ENCODE results near the gene ST3GAL4. TPM values are rescaled to one million over a fixed set of nuclear protein-coding genes. Genes with fewer than 3 reads are reported as not detected.

ST3GAL4 gene
- total RNA-seq, 4 donors from 2014 or later = 3.4 to 12.4 (median 9.6) TPM

GRCh38 chr11:126408901-126409619 lies 53.6 kb downstream of the ST3GAL4 start:
- H3K27ac ChIP-seq = no peak overlapping the region

GRCh38 chr11:126409620-126409985 lies 54.1 kb downstream of the ST3GAL4 start:
- intact Hi-C loops (cut with DNase I; ENCODE audit: low total_unique reads) (no loop called here), in situ Hi-C loops (cut with MboI; ENCODE audit: low sequenced_read_pairs in 4 of 4) (no loop called here)
- no peak for ATAC-seq
- no peaks in the 10 kb centered on the region for H3K27me3 ChIP-seq
- H3K36me3 ChIP-seq = no peaks in the 10 kb centered on the region
- no peaks in the 10 kb centered on the region for H3K9me3 ChIP-seq
- H3K4me1 ChIP-seq = no peaks in the 10 kb centered on the region
- no peak overlapping the region for H3K4me3 ChIP-seq
- no peak for DNase-seq
- TF ChIP-seq CTCF (IDR thresholded peaks at IDR 0.05 in 4 of 5, conservative IDR thresholded peaks at IDR 0.05 in 1 of 5) = no peak
- TF ChIP-seq POLR2A (IDR thresholded peaks at IDR 0.05) = no peak
- no peak overlapping the region for H3K27ac ChIP-seq

More at GRCh38 chr11:126408901-126409619, 53.6 kb downstream of the ST3GAL4 start:
- ATAC-seq (no peak), DNase-seq (no peak)
- Histone ChIP-seq H3K36me3 (no peaks in the 10 kb centered on the region), H3K4me3 (no peak overlapping the region), H3K27me3 (no peaks in the 10 kb centered on the region), H3K9me3 (no peaks in the 10 kb centered on the region), H3K4me1 (no peaks in the 10 kb centered on the region)
- in situ Hi-C loops (cut with MboI; ENCODE audit: low sequenced_read_pairs in 4 of 4) (no loop called here), intact Hi-C loops (cut with DNase I; ENCODE audit: low total_unique reads) (no loop called here)
- no peak for TF ChIP-seq CTCF (IDR thresholded peaks at IDR 0.05 in 4 of 5, conservative IDR thresholded peaks at IDR 0.05 in 1 of 5)
- no peak for TF ChIP-seq POLR2A (IDR thresholded peaks at IDR 0.05)

DNA sequence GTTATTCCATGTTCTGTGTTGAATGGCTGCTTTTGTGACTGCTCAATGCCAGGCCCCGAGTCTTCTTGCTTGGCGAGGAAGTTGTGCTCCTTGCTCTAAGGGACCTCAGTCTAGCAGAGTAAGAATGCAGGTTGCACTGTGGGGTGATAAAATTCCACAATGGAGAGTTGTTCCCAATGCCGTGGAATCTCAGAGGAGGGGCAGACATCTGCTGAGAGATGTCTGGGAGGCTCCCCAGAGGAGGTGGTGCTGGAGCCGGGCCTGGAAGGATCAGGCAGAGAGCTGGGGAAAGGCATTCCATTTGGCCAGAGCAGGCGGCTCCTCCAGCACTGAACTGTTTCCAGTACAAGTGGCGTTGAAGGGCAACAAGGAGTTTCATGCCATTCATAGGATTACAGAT lies 55.2 kb downstream of the ST3GAL4 start:
- intact Hi-C loops (cut with DNase I; ENCODE audit: low total_unique reads) (no loop called here), in situ Hi-C loops (cut with MboI; ENCODE audit: low sequenced_read_pairs in 4 of 4) (no loop called here)
- H3K4me3 ChIP-seq = no peak overlapping the region
- no peaks in the 10 kb centered on the region for H3K9me3 ChIP-seq
- no peak for TF ChIP-seq CTCF (IDR thresholded peaks at IDR 0.05 in 4 of 5, conservative IDR thresholded peaks at IDR 0.05 in 1 of 5)
- TF ChIP-seq POLR2A (IDR thresholded peaks at IDR 0.05) = no peak
- H3K36me3 ChIP-seq = no peaks in the 10 kb centered on the region
- peaks cover 0 to 10% of the 10 kb centered on the region in 2 donors for H3K4me1 ChIP-seq
- DNase-seq (no peak), ATAC-seq (no peak)
- no peaks in the 10 kb centered on the region for H3K27me3 ChIP-seq
- H3K27ac ChIP-seq = no peak overlapping the region

GRCh38 chr11:126411971-126412381 lies 56.5 kb downstream of the ST3GAL4 start:
- Histone ChIP-seq H3K4me1 (peaks cover 4 to 21% of the 10 kb centered on the region in 2 donors), H3K4me3 (no peak overlapping the region), H3K36me3 (no peaks in the 10 kb centered on the region), H3K27me3 (no peaks in the 10 kb centered on the region), H3K27ac (no peak overlapping the region), H3K9me3 (no peaks in the 10 kb centered on the region)
- DNase-seq (no peak), ATAC-seq (no peak)
- intact Hi-C loops (cut with DNase I; ENCODE audit: low total_unique reads) = no loop called here
- in situ Hi-C loops (cut with MboI; ENCODE audit: low sequenced_read_pairs in 4 of 4) = no loop called here
- TF ChIP-seq CTCF (IDR thresholded peaks at IDR 0.05 in 4 of 5, conservative IDR thresholded peaks at IDR 0.05 in 1 of 5) (no peak), POLR2A (IDR thresholded peaks at IDR 0.05) (no peak)

DNA sequence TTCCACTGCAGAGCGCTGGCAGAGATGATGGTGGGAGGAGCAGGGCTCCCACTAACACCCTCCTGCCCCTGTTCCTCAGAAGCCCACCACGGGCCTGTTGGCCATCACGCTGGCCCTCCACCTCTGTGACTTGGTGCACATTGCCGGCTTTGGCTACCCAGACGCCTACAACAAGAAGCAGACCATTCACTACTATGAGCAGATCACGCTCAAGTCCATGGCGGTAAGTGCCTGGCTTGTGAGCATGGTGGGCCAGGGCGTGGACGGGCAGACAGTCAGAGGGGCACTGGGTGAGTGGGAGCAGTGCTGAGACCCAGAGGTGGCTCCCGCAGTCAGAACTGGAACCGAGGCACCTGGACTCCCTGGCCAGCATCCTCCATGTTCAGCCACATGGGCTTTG lies 57.9 kb downstream of the ST3GAL4 start:
- Histone ChIP-seq H3K4me1 (peaks cover 5 to 23% of the 10 kb centered on the region in 2 donors), H3K27ac (no peak overlapping the region), H3K4me3 (no peak overlapping the region), H3K9me3 (no peaks in the 10 kb centered on the region), H3K36me3 (no peaks in the 10 kb centered on the region), H3K27me3 (no peaks in the 10 kb centered on the region)
- no peak for ATAC-seq
- no peak for TF ChIP-seq POLR2A (IDR thresholded peaks at IDR 0.05)
- no peak for TF ChIP-seq CTCF (IDR thresholded peaks at IDR 0.05 in 4 of 5, conservative IDR thresholded peaks at IDR 0.05 in 1 of 5)
- intact Hi-C loops (cut with DNase I; ENCODE audit: low total_unique reads) = no loop called here
- no peak for DNase-seq
- in situ Hi-C loops (cut with MboI; ENCODE audit: low sequenced_read_pairs in 4 of 4) = no loop called here

All from gastrocnemius medialis (tissue), 4 donors.